ENCODE data around the gene ZNF710.

The ZNF710 gene

GRCh38 chr15:90018216-90018831 is 17.2 kb downstream of the ZNF710 start:
- no peak for DNase-seq (ENCODE audit: low read depth)

- no peak for DNase-seq (ENCODE audit: low read depth)
Observed at GRCh38 chr15:90019611-90020010, 18.5 kb downstream of the ZNF710 start.

- DNase-seq (ENCODE audit: low read depth), result no peak
Observed at GRCh38 chr15:90020021-90020735, 19.1 kb downstream of the ZNF710 start.

- DNase-seq (ENCODE audit: low read depth), result no peak
Observed at GRCh38 chr15:90020936-90021507, 19.9 kb downstream of the ZNF710 start.

GRCh38 chr15:90022345-90022744 is 21.2 kb downstream of the ZNF710 start:
- no peak for DNase-seq (ENCODE audit: low read depth)

- no peak for DNase-seq (ENCODE audit: low read depth)
Observed at GRCh38 chr15:90022905-90023700, 22.0 kb downstream of the ZNF710 start.

GRCh38 chr15:90024406-90024805 is 23.3 kb downstream of the ZNF710 start:
- DNase-seq (ENCODE audit: low read depth), result no peak

- DNase-seq (ENCODE audit: low read depth), result no peak
Observed at GRCh38 chr15:90025489-90026033, 24.4 kb downstream of the ZNF710 start.

- DNase-seq (ENCODE audit: low read depth), result no peak
Observed at GRCh38 chr15:90028376-90028944, 27.3 kb downstream of the ZNF710 start.

- no peak for DNase-seq (ENCODE audit: low read depth)
Observed at GRCh38 chr15:90029024-90029423, 27.9 kb downstream of the ZNF710 start.

- no peak for DNase-seq (ENCODE audit: low read depth)
Observed at GRCh38 chr15:90030376-90030775, 29.3 kb downstream of the ZNF710 start.

- DNase-seq (ENCODE audit: low read depth), result no peak
Observed at GRCh38 chr15:90031231-90031791, 30.2 kb downstream of the ZNF710 start.

GRCh38 chr15:90033006-90033405 is 31.9 kb downstream of the ZNF710 start:
- DNase-seq (ENCODE audit: low read depth), result no peak

GRCh38 chr15:90033448-90033847 is 32.3 kb downstream of the ZNF710 start:
- DNase-seq (ENCODE audit: low read depth), result no peak

- no peak for DNase-seq (ENCODE audit: low read depth)
Observed at GRCh38 chr15:90035095-90035839, 34.1 kb downstream of the ZNF710 start.

GRCh38 chr15:90035840-90036230 is 34.7 kb downstream of the ZNF710 start:
- DNase-seq (ENCODE audit: low read depth), result no peak

GRCh38 chr15:90036343-90036742 is 35.2 kb downstream of the ZNF710 start:
- no peak for DNase-seq (ENCODE audit: low read depth)

GRCh38 chr15:90036806-90037510 is 35.8 kb downstream of the ZNF710 start:
- DNase-seq (ENCODE audit: low read depth), result no peak

- DNase-seq (ENCODE audit: low read depth), result no peak
Observed at GRCh38 chr15:90037511-90037860, 36.4 kb downstream of the ZNF710 start.

- DNase-seq (ENCODE audit: low read depth), result no peak
Observed at GRCh38 chr15:90037961-90038631, 37.0 kb downstream of the ZNF710 start.

Measured in stimulated activated CD8-positive, alpha-beta memory T cell treated with anti-CD3 and anti-CD28 coated beads, Interleukin-12 subunit alpha, Interleukin-12 subunit beta, amount 100 ng/mL, for 4 hours (primary cell).